IPS-18a (cell line): ENCODE measurements around the gene CHST3.

Source experiments
- H3K27ac ChIP-seq: one replicate; pipeline ENCODE4 v1.5.1; 2013; ENCODE audit warnings: low read length
- H3K27me3 ChIP-seq: one replicate; pipeline ENCODE4 v1.6.1; 2013; ENCODE audit warnings: mild to moderate bottlenecking, low read length; ENCODE audit not compliant: control insufficient read depth, insufficient read depth
- H3K36me3 ChIP-seq: one replicate; pipeline ENCODE4 v1.6.1; 2013; ENCODE audit warnings: low read depth, low read length; ENCODE audit not compliant: control insufficient read depth
- H3K4me1 ChIP-seq: one replicate; pipeline ENCODE4 v1.6.1; 2013; ENCODE audit warnings: low read depth, low read length; ENCODE audit not compliant: control insufficient read depth
- H3K4me3 ChIP-seq: one replicate; pipeline ENCODE4 v1.5.1; 2013; ENCODE audit warnings: low read length
- H3K9ac ChIP-seq: one replicate; pipeline ENCODE4 v1.6.1; 2013; ENCODE audit warnings: mild to moderate bottlenecking, low read length, moderate library complexity
- H3K9me3 ChIP-seq: one replicate; pipeline ENCODE4 v1.6.1; 2013; ENCODE audit warnings: low read depth, low read length; ENCODE audit not compliant: control insufficient read depth

The CHST3 gene

DNA sequence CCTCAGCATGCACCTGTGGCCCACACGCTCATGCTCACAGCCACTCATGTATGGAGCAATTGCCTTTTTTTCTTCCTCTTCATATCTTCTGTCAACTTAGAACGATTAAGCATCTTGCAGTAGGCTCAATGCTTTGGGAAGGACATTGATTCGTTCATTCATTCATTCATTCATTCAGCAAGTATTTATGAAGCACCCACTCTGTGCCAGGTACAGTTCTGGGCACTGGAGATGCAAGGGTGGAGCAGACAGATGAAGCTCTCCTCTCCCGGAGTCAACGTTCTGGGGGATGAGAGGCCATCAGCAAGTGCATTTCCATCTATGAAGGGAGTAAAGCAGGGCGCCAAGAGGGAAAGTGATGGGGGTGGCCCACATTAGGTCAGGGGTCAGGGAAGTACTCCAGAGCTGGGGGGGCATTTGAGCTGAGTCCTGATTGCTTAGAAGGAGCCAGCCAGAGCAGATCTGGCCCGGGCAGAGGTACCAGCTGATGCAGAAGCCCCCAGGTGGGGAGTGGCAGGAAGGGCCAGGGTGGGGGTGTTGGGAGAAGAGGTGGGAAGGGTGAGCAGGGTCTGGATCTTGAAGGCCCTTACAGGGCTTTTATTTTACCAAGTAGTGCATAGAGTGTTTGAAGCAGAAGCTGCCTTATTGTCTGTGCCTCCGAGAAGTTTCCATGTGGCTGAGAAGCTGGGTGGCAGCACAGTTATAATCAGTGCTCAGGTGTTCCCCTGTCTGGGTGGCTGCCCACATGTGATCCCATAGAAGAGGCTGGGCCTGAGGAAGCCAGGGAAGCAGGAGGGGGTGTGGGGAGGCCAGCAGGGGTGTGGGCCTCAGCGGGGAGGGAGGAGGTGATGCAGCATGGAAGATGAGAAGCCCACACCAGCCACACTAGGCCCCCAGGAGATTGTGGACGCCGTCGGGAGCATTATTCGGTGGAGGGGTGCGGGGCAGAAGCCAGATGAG, 36.2 kb downstream of the CHST3 start:
- no peaks in the 10 kb centered on the region for H3K9me3 ChIP-seq
- no peaks in the 10 kb centered on the region for H3K27me3 ChIP-seq
- no peaks in the 10 kb centered on the region for H3K4me1 ChIP-seq
- H3K36me3 ChIP-seq: no peaks in the 10 kb centered on the region
- H3K27ac ChIP-seq: no peak overlapping the region
- no peak overlapping the region for H3K4me3 ChIP-seq
- no peak overlapping the region for H3K9ac ChIP-seq

DNA sequence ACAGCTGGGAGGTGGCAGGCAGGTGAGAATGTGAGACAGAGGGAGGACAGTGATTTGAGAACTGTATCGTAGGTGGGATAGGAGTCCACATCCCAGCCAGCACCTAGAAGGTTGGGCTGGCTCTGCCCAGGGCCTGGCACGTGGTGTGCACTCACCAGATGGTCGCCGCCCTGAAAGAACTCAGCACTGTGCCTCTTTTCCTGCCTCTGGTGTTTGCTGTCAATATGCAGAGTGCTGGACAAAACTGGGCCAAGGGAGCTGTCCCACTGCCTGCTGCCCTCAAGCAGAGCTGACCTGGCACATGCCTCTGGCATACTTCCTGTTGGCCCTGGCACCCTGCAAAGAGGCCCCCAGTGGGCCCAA, 36.8 kb downstream of the CHST3 start:
- H3K4me3 ChIP-seq: no peak overlapping the region
- H3K9ac ChIP-seq: no peak overlapping the region
- no peaks in the 10 kb centered on the region for H3K4me1 ChIP-seq
- H3K27me3 ChIP-seq: no peaks in the 10 kb centered on the region
- H3K27ac ChIP-seq: no peak overlapping the region
- no peaks in the 10 kb centered on the region for H3K9me3 ChIP-seq
- H3K36me3 ChIP-seq: no peaks in the 10 kb centered on the region

DNA sequence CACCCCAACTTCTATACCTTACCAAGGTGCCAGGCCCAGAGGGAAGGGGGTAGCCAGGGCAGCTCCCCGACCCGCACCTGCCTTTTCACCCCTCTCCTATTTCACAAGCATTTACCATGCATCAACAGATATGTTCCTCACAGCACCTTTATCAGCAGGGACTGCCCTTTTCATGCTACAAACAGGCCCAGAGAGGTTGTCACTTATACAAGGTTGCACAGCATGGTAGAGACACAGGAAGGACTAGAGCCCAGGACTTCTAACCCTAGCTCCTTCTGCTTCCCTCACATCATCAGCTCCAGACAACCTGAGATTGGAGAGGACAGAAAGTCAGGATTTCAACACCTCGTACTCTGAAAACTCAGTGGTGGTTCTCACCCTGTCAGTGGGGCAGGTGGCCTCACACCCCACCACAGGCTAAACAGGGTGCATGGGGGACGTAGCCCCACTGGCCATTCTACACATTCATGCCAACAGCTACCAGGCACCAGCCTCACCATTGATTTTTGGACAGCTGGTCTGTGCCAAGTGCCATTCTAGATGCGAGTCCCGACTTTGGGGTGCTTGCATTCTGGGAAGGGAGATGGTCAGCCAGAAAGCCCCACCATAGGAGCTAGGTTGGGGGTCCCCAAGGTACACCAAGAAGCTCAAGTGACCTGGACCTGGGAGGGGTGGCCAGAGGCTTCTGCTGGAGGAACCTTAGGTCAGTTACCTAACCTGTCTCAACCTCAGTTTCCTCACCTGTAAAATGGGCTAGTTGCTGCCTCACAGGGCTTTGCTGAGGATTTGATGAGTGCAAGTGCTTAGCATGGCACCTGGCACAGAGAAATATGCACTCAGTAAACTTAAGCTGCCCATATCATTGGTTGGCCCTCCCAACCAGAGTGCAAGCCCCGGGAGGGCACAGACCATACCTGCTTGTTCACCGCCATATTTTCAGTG, 38.4 kb downstream of the CHST3 start:
- Histone ChIP-seq H3K27ac (no peak overlapping the region), H3K4me1 (no peaks in the 10 kb centered on the region), H3K4me3 (no peak overlapping the region)

DNA sequence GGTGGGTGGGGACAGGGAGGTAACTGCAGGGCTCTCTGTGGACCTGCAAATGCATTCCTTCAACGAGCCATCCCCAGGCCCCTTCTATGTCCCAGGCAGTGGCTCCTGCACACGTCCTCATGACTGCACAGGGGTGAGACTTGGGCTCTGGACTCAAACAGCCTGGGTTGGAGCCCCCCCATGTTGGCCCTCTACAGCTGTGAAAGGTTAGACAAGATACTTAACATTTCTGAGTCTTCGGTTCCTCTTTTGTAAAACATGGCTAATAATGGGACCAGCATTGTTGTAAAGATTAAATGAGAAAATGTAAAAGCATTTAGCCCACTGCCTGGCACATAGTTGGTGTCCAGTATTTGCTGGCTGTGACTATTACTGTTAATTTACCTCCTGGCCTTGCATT, 41.8 kb downstream of the CHST3 start:
- Histone ChIP-seq H3K36me3 (no peaks in the 10 kb centered on the region), H3K4me3 (no peak overlapping the region), H3K27ac (no peak overlapping the region), H3K27me3 (no peaks in the 10 kb centered on the region), H3K9ac (no peak overlapping the region), H3K4me1 (no peaks in the 10 kb centered on the region), H3K9me3 (no peaks in the 10 kb centered on the region)

More for the DNA sequence above, 38.4 kb downstream of the CHST3 start:
- Histone ChIP-seq H3K27me3 (no peaks in the 10 kb centered on the region), H3K9ac (no peak overlapping the region), H3K36me3 (no peaks in the 10 kb centered on the region), H3K9me3 (no peaks in the 10 kb centered on the region)

DNA sequence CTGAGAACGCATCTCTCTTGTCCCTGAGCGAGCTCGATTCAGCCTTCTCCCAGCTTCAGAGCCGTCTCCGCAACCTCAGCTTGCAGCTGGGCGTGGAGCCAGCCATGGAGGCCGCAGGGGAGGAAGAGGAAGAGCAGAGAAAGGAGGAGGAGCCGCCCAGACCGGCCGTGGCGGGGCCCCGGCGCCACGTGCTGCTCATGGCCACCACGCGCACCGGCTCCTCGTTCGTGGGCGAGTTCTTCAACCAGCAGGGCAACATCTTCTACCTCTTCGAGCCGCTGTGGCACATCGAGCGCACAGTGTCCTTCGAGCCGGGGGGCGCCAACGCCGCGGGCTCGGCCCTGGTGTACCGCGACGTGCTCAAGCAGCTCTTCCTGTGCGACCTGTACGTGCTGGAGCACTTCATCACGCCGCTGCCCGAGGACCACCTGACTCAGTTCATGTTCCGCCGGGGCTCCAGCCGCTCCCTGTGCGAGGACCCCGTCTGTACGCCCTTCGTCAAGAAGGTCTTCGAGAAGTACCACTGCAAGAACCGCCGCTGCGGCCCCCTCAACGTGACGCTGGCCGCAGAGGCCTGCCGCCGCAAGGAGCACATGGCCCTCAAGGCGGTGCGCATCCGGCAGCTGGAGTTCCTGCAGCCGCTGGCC, 43.2 kb downstream of the CHST3 start:
- H3K27ac ChIP-seq: no peak overlapping the region
- no peak overlapping the region for H3K9ac ChIP-seq
- no peaks in the 10 kb centered on the region for H3K27me3 ChIP-seq
- no peaks in the 10 kb centered on the region for H3K9me3 ChIP-seq
- no peaks in the 10 kb centered on the region for H3K36me3 ChIP-seq
- no peaks in the 10 kb centered on the region for H3K4me1 ChIP-seq
- no peak overlapping the region for H3K4me3 ChIP-seq

DNA sequence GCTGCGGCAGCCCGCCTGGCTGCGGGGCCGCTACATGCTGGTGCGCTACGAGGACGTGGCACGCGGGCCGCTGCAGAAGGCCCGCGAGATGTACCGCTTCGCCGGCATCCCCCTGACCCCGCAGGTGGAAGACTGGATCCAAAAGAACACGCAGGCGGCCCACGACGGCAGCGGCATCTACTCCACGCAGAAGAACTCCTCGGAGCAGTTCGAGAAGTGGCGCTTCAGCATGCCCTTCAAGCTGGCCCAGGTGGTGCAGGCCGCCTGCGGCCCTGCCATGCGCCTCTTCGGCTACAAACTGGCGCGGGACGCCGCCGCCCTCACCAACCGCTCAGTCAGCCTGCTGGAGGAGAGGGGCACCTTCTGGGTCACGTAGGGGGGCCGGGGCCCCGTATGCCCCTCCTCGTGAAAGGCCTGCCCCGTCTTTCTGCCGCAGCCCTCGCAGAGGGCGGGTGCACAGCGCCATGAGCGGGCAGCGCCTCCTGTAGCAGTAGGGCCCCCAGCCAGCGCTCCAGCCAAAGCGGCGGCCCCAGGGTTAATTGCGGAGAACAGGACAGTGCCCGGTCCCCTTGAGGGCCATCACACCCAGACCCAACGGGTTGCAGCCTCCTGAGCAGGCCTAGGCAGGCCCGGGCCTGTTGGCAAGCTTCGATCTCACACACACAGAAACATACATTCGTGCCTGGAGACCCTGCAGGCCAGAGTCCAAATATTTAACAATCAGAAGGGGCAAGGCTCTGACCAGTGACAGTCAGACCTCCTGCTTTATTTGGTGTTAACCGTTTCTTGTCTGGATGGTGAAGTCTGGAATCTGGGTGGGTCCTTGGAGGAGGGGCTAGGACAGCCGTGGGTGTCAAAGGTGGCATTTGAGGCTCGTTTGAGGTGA, 44.1 kb downstream of the CHST3 start:
- no peak overlapping the region for H3K4me3 ChIP-seq
- no peak overlapping the region for H3K9ac ChIP-seq
- no peaks in the 10 kb centered on the region for H3K4me1 ChIP-seq
- H3K36me3 ChIP-seq: no peaks in the 10 kb centered on the region
- no peak overlapping the region for H3K27ac ChIP-seq
- no peaks in the 10 kb centered on the region for H3K27me3 ChIP-seq
- no peaks in the 10 kb centered on the region for H3K9me3 ChIP-seq

DNA sequence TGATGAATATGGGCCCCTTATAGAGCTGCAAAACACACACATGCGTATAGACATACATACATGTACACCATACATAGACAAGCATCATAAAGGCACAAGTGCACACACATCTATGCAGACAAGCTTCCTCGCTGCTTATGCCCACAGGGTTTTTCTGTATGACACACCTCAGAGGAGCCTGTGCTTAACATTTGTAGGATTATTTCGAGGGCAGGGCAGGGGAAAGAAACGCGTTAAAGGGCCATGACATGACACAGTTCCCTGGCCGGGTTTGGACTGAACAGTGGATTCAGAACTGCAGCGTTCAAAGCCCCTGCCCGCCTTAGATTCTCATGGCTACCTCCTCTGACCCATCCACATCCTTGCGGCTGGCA, 44.8 kb downstream of the CHST3 start:
- H3K9ac ChIP-seq: no peak overlapping the region
- H3K9me3 ChIP-seq: no peaks in the 10 kb centered on the region
- no peak overlapping the region for H3K4me3 ChIP-seq
- no peak overlapping the region for H3K27ac ChIP-seq
- no peaks in the 10 kb centered on the region for H3K4me1 ChIP-seq
- H3K27me3 ChIP-seq: no peaks in the 10 kb centered on the region
- H3K36me3 ChIP-seq: no peaks in the 10 kb centered on the region

DNA sequence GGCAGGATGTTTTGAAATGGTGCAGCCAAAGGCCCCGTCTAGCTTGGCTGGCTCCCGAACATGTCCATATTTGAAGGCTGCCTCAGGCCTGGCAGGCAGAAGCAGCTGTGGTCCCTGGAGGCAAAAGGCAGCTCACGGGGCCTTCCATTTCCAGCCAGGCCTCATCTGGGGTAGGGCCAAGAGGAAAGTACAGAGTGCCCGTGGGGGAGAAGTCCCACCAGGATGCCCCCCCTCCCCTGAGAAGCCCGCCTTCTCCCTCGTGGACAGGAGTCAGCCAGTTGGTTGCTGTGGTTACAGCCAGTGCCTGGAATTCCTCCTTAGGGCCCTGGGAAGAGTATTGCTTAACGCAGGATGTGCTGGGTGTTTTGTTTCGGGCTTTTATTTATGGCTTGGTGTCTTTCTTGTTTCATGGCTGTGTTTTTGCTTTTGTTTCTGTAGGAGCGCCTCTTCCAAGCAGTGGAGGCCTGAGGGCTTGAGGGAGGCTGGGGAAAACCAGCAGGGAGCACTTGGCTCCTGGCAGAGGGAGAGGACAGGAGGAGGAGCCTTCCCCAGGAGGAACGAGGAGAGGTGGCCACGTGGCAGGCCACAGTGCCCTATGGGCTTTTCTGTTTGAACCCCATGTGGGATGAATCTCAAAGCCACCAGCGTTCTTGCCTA, 45.4 kb downstream of the CHST3 start:
- Histone ChIP-seq H3K4me1 (no peaks in the 10 kb centered on the region), H3K27ac (no peak overlapping the region), H3K9ac (no peak overlapping the region)

DNA sequence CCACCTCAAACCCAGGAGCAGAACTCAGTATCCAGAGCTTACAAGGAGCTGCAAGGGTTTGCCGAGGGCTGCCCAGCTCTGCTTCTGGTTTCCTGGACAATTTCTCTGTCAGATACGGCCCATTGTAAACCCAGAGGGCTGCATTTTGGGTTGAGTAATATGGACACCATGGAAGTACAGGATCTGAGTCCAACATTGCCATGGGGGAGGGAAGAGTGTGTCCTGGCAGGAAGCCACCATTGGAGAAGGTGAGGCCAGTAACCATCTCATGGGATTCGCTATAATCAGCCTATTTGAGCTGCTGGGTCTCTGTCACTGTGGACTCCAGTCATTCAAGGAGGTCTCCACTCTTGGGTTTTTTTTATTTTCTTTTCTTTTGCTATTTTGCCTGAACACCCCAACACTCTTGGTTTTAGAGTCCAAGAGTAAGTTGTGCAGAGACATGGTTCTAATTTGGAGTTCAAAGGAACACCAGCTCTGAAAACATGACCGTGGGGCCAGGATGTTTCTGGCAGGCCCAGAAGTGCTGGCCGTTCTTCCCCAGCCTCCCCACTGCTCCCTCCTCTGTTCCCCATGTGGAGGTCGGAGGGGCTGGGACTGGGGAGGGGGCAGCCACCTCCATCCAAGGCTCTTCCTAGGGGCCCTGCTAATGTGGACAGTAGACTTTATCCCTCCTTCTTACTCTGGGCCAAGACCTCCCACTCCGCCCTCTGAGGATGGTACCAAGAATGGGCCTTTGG, 46.2 kb downstream of the CHST3 start:
- no peaks in the 10 kb centered on the region for H3K36me3 ChIP-seq
- no peak overlapping the region for H3K27ac ChIP-seq
- H3K27me3 ChIP-seq: no peaks in the 10 kb centered on the region
- H3K9ac ChIP-seq: no peak overlapping the region
- H3K4me3 ChIP-seq: no peak overlapping the region
- H3K9me3 ChIP-seq: no peaks in the 10 kb centered on the region
- no peaks in the 10 kb centered on the region for H3K4me1 ChIP-seq

More for the DNA sequence above, 45.4 kb downstream of the CHST3 start:
- Histone ChIP-seq H3K27me3 (no peaks in the 10 kb centered on the region), H3K9me3 (no peaks in the 10 kb centered on the region), H3K36me3 (no peaks in the 10 kb centered on the region), H3K4me3 (no peak overlapping the region)

DNA sequence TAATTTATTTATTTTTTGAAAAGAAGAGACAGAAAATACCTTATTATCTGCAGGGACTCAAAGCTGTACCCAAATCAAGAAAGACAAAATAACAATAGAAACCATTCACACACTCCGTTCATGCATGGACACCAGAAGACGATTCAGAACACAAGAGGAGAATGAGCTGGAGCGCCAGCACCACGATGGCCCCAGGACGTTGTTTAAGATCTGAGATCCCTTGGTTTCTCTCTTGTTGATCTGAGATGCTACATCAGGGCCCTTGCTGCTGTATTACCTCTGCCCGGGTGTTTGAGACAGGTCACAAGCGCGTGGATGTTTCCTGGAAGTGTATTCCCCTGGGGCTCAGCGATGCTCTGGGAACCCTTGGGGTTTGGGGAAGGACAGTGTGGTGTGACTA, 46.8 kb downstream of the CHST3 start:
- Histone ChIP-seq H3K4me1 (no peaks in the 10 kb centered on the region), H3K36me3 (no peaks in the 10 kb centered on the region), H3K9me3 (no peaks in the 10 kb centered on the region), H3K27me3 (no peaks in the 10 kb centered on the region), H3K4me3 (no peak overlapping the region), H3K9ac (no peak overlapping the region), H3K27ac (no peak overlapping the region)
